IMR-90 (cell line): Measurements from ENCODE around the gene STUM. TPM values are rescaled to one million over a fixed set of nuclear protein-coding genes. Genes with fewer than 3 reads are reported as not detected.
"Not testable (repeated sequence)": the region's sequence is repeated elsewhere in the genome, so short reads cannot be mapped to it uniquely, and the experiment has no call there.

ENCODE experiments used
- ATAC-seq: fragments of 200-7000 bp; cut with Tn5 transposase; 2 replicates; pipeline ENCODE4 v1.9.1; 2020; ENCODE audit warnings: low read depth, mild to moderate bottlenecking, moderate library complexity
- BruUV-seq: library from RNA; stranded (reverse); fragments of 400-500 nt; replicated peaks from 2 replicates; lab custom pipeline; 2021; lab: Mats Ljungman, UMichigan
- CTCF ChIA-PET: fragments of 300-600 bp; formaldehyde crosslinking; extraction: SDS; loops from one replicate; lab custom pipeline; 2021; ENCODE audit warnings: antibody characterized with exemption; lab: Yijun Ruan, JAX
- POLR2A ChIA-PET: fragments of 300-600 bp; sonication (Branson Sonifier 250); formaldehyde crosslinking; loops from one replicate; lab custom pipeline; 2022; ENCODE audit warnings: antibody characterized with exemption; ENCODE audit not compliant: unreplicated experiment; lab: Charles Lee
- DNase-seq: peaks from one replicate; pipeline ENCODE4 v3.0.0; 2013
- H2AFZ ChIP-seq: replicated peaks from 2 replicates; pipeline ENCODE3; 2013; ENCODE audit warnings: low read length, mild to moderate bottlenecking; ENCODE audit not compliant: poor library complexity
- H2AK5ac ChIP-seq: 2 replicates; pipeline ENCODE4 v1.6.1; 2013; ENCODE audit warnings: low read depth, low read length, inconsistent platforms
- H2AK9ac ChIP-seq: replicated peaks from 2 replicates; pipeline ENCODE3; 2013; ENCODE audit warnings: mild to moderate bottlenecking, low read depth, low read length, moderate library complexity; ENCODE audit not compliant: poor library complexity
- H2BK120ac ChIP-seq: 2 replicates; pipeline ENCODE4 v1.6.1; 2013; ENCODE audit warnings: low read depth, low read length, inconsistent platforms
- H2BK15ac ChIP-seq: 3 replicates; pipeline ENCODE4 v1.6.1; 2013; ENCODE audit warnings: low read depth, low read length, inconsistent platforms
- H2BK20ac ChIP-seq: 2 replicates; pipeline ENCODE4 v1.6.1; 2013; ENCODE audit warnings: low read depth, mild to moderate bottlenecking, inconsistent platforms, low read length, moderate library complexity
- H2BK5ac ChIP-seq: 2 replicates; pipeline ENCODE4 v1.6.1; 2013; ENCODE audit warnings: mild to moderate bottlenecking, low read depth, low read length, inconsistent platforms; ENCODE audit not compliant: poor library complexity, severe bottlenecking
- H3K14ac ChIP-seq: replicated peaks from 2 replicates; pipeline ENCODE4 v1.6.1; 2013; ENCODE audit warnings: low read depth, low read length, inconsistent platforms
- H3K18ac ChIP-seq: 2 replicates; pipeline ENCODE4 v1.6.1; 2013; ENCODE audit warnings: low read depth, low read length, control low read depth
- H3K23ac ChIP-seq: 2 replicates; pipeline ENCODE4 v1.6.1; 2013; ENCODE audit warnings: low read depth, low read length, inconsistent platforms
- H3K27ac ChIP-seq: 2 replicates; pipeline ENCODE4 v1.5.1; 2013; ENCODE audit warnings: mild to moderate bottlenecking, control low read depth, low read length; ENCODE audit not compliant: insufficient read depth
- H3K27me3 ChIP-seq: 2 replicates; pipeline ENCODE4 v1.6.1; 2013; ENCODE audit warnings: low read length; ENCODE audit not compliant: control insufficient read depth, insufficient read depth
- H3K36me3 ChIP-seq: 2 replicates; pipeline ENCODE4 v1.6.1; 2013; ENCODE audit warnings: low read length, mixed read lengths; ENCODE audit not compliant: control insufficient read depth, insufficient read depth
- H3K4ac ChIP-seq: 2 replicates; pipeline ENCODE4 v1.6.1; 2013; ENCODE audit warnings: low read depth, low read length, inconsistent platforms
- H3K4me1 ChIP-seq: 2 replicates; pipeline ENCODE4 v1.6.1; 2013; ENCODE audit warnings: low read length, mixed read lengths; ENCODE audit not compliant: control insufficient read depth, insufficient read depth
- H3K4me2 ChIP-seq: 2 replicates; pipeline ENCODE4 v1.6.1; 2013; ENCODE audit warnings: low read depth, mild to moderate bottlenecking, control low read depth, low read length, moderate library complexity
- H3K4me3 ChIP-seq: 2 replicates; pipeline ENCODE4 v1.5.1; 2013; ENCODE audit warnings: low read depth, mild to moderate bottlenecking, control low read depth, low read length, moderate library complexity; ENCODE audit not compliant: insufficient read depth
- H3K56ac ChIP-seq: 2 replicates; pipeline ENCODE4 v1.6.1; 2013; ENCODE audit warnings: low read length, inconsistent platforms; ENCODE audit not compliant: insufficient read depth; ENCODE audit errors: extremely low read depth
- H3K79me1 ChIP-seq, 2 experiments: 2 replicates each; pipeline ENCODE4 v1.6.1; 2013; ENCODE audit warnings: low read length in 2 of 2, inconsistent platforms in 1 of 2, low read depth in 1 of 2
- H3K9ac ChIP-seq: 2 replicates; pipeline ENCODE4 v1.6.1; 2013; ENCODE audit warnings: low read depth, low read length, control low read depth
- H3K9me1 ChIP-seq: 2 replicates; pipeline ENCODE4 v1.6.1; 2013; ENCODE audit warnings: low read length, inconsistent platforms; ENCODE audit not compliant: insufficient read depth
- H3K9me3 ChIP-seq: 2 replicates; pipeline ENCODE4 v1.6.1; 2013; ENCODE audit warnings: low read length; ENCODE audit not compliant: control insufficient read depth, insufficient read depth
- H4K20me1 ChIP-seq: 2 replicates; pipeline ENCODE4 v1.6.1; 2013; ENCODE audit warnings: low read length, inconsistent platforms; ENCODE audit not compliant: insufficient read depth
- H4K5ac ChIP-seq: 2 replicates; pipeline ENCODE4 v1.6.1; 2013; ENCODE audit warnings: mild to moderate bottlenecking, low read depth, low read length, control low read depth
- H4K8ac ChIP-seq, 2 experiments: 2 replicates each; pipeline ENCODE4 v1.6.1; 2013; ENCODE audit warnings: low read depth in 2 of 2, low read length in 2 of 2, control low read depth in 1 of 2, inconsistent platforms in 1 of 2
- H4K91ac ChIP-seq: 2 replicates; pipeline ENCODE4 v1.6.1; 2013; ENCODE audit warnings: low read depth, low read length, inconsistent platforms; ENCODE audit not compliant: insufficient read depth
- WGBS, 2 experiments: methylation state at CpG; one replicate each; pipeline versions ENCODE4 v1.1.5 to v1.1.7; 2013; ENCODE audit warnings: missing lambda C conversion rate in 2 of 2; ENCODE audit not compliant: insufficient read length in 1 of 2; ENCODE audit errors: extremely low coverage in 2 of 2; 5-methylcytosine and 5-hydroxymethylcytosine counted together
- dilution Hi-C: fragments of 300-500 bp; cut with HindIII; formaldehyde crosslinking; loops from one replicate; pipeline ENCODE4 v1.14.3; 2018; ENCODE audit warnings: low sequenced_read_pairs; ENCODE audit not compliant: unreplicated experiment
- in situ Hi-C: fragments of 300-500 bp; cut with MboI; formaldehyde crosslinking; loops from 3 replicates; pipeline ENCODE4 v1.14.3; 2019; ENCODE audit warnings: low sequenced_read_pairs, inconsistent platforms, mixed read lengths
- intact Hi-C: fragments of 100-400 bp; cut with micrococcal nuclease; formaldehyde crosslinking; loops from 2 replicates; pipeline ENCODE4 v1.10.0; 2022
- polyA plus RNA-seq, 3 experiments: library from polyadenylated mRNA; depleted of rRNA; stranded (reverse); fragments of >200 nt; gene quantifications; 2 replicates each; pipeline ENCODE4 v1.2.3, GENCODE V29; 2012; ENCODE audit warnings: low replicate concordance in 1 of 3
- total RNA-seq: library from RNA; depleted of rRNA; stranded (reverse); fragments of >200 nt; gene quantifications from 2 replicates; pipeline ENCODE4 v1.2.3, GENCODE V29; 2012

STUM gene
- total and polyA plus RNA-seq, 2 of the 4 experiments (the other 2 are of a cell fraction): not detected

DNA sequence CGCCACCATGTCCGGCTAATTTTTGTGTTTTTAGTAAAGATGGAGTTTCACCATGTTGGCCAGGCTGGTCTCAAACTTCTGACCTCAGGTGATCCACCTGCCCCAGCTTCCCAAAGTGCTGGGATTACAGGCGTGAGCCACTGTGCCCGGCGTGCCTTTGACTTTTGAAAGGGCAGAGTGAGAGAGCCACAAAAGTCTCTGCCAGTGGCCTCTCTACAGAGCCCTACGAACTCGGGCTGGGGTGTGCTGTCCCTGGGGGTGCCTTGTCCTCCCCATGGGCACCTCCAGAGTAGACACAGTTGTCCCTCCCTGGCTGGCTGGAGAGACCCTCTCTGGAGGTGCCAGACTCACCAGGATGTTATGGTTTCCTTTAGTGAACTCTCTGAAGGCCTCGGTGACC is 90.6 kb downstream of the STUM start:
- BruUV-seq, DNase-seq, H3K4me3 ChIP-seq, dilution Hi-C loops, H4K91ac ChIP-seq, H3K4ac ChIP-seq, H2BK5ac ChIP-seq, H2BK20ac ChIP-seq, H4K5ac ChIP-seq, H3K56ac ChIP-seq, H3K18ac ChIP-seq, H3K23ac ChIP-seq, H3K27me3 ChIP-seq, H3K9me3 ChIP-seq, H3K4me2 ChIP-seq, H2AK5ac ChIP-seq, H3K9ac ChIP-seq, H2AFZ ChIP-seq, H4K20me1 ChIP-seq, H4K8ac ChIP-seq, ATAC-seq, H3K79me1 ChIP-seq, H3K9me1 ChIP-seq, H2BK15ac ChIP-seq, H2BK120ac ChIP-seq, H3K36me3 ChIP-seq, H3K14ac ChIP-seq, H2AK9ac ChIP-seq, H3K27ac ChIP-seq, intact Hi-C loops, POLR2A ChIA-PET: not testable (repeated sequence)
- peaks cover 10% of the 10 kb centered on the region for H3K4me1 ChIP-seq
- CTCF ChIA-PET: interaction anchor here (0.6 kb wide), 1 partner anchor 660 kb away, joined by 3 read pairs; no protein-coding TSS in a partner anchor
- in situ Hi-C loops: loop anchor here (5.0 to 10.0 kb wide), 3 partner anchors 96 to 796 kb away; partner anchors contain the start of gene ITPKB
- WGBS, 2 experiments: 90% methylated on average over 2 of the region's 8 CpGs; no CpG with 5 or more reads in 1 of the 2 experiments
